Neural progenitor cell (in vitro differentiated cells): ENCODE measurements around the gene SPATA21.

ENCODE experiments used
- CTCF ChIP-seq: fragments of 200-600 bp; sonication (generic); IDR thresholded peaks from 2 replicates; pipeline ENCODE4 v1.5.1; 2017; ENCODE audit warnings: antibody characterized with exemption, mild to moderate bottlenecking
- EZH2 ChIP-seq: fragments of 200-600 bp; sonication (generic); IDR thresholded peaks from 2 replicates; pipeline ENCODE4 v1.6.1; 2017; ENCODE audit warnings: antibody characterized with exemption, mild to moderate bottlenecking, moderate library complexity
- EZH2phosphoT487 ChIP-seq: fragments of 200-600 bp; sonication (generic); IDR thresholded peaks from 2 replicates; pipeline ENCODE4 v1.6.1; 2017; ENCODE audit warnings: antibody characterized with exemption

- TF ChIP-seq CTCF (no peak), EZH2 (no peak), EZH2phosphoT487 (no peak)
Measured at GRCh38 chr1:16383888-16384287, 53.3 kb downstream of the SPATA21 start.
